Measurements from ENCODE around the gene GGT6.

GGT6 gene

DNA sequence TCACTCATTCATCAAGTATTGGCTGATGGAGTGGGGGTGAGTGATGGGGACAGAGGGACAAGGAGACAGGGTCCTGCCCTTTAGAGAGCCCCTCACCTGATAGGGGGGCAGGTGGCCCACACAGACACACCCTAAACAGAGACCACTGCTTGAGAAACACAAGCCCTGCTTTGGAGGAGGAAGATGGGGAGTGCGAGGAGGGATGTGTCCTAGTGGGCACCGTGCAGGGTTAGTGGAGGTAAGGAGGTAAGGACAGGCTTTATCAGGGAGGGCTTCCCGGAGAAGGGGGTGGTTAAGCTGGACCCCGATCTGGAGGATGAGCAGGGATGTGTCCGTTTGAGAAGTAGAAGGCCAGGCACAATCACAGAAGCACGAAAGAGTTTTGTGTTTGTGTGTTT is 15.8 kb upstream of the GGT6 start:
- no peak for DNase-seq (ENCODE audit: low read depth)
- TF ChIP-seq, protein P1, sequence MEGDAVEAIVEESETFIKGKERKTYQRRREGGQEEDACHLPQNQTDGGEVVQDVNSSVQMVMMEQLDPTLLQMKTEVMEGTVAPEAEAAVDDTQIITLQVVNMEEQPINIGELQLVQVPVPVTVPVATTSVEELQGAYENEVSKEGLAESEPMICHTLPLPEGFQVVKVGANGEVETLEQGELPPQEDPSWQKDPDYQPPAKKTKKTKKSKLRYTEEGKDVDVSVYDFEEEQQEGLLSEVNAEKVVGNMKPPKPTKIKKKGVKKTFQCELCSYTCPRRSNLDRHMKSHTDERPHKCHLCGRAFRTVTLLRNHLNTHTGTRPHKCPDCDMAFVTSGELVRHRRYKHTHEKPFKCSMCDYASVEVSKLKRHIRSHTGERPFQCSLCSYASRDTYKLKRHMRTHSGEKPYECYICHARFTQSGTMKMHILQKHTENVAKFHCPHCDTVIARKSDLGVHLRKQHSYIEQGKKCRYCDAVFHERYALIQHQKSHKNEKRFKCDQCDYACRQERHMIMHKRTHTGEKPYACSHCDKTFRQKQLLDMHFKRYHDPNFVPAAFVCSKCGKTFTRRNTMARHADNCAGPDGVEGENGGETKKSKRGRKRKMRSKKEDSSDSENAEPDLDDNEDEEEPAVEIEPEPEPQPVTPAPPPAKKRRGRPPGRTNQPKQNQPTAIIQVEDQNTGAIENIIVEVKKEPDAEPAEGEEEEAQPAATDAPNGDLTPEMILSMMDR (conservative IDR thresholded peaks at IDR 0.05; ENCODE audit: low read depth, low read length) = no peak
- H3K4me3 ChIP-seq (ENCODE audit: low read depth, low read length) = no peak overlapping the region

DNA sequence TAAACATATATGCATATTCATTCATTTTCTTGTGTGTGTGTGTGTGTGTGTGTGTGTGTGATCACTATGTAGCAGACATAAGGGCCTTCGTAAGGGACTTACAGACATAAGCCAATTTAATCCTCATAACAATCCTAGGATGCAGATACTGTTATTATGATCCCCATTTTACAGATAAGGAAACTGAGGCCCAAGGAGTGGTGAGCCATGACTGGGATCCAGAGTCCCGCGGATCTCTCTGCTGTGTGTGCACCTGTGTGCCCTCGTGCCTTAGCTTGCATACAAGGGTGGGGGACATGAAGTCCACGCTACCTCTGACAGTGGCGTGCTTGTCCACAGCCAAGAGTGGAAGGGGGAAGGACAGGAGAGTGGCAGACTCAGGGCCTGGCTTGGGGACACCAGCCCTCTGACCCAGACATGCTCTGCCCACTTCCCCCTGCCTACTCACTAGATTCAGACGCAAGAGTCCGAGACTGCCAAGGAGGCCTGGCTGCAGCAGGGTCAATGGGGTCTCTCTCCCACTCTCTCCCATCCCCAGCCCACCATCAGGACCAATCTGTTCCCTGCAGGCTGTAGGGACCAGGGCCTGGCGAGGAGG is 14.2 kb upstream of the GGT6 start:
- TF ChIP-seq, protein P1 (conservative IDR thresholded peaks at IDR 0.05; ENCODE audit: low read depth, low read length) = no peak
- no peak overlapping the region for H3K4me3 ChIP-seq (ENCODE audit: low read depth, low read length)
- no peak for DNase-seq (ENCODE audit: low read depth)

DNA sequence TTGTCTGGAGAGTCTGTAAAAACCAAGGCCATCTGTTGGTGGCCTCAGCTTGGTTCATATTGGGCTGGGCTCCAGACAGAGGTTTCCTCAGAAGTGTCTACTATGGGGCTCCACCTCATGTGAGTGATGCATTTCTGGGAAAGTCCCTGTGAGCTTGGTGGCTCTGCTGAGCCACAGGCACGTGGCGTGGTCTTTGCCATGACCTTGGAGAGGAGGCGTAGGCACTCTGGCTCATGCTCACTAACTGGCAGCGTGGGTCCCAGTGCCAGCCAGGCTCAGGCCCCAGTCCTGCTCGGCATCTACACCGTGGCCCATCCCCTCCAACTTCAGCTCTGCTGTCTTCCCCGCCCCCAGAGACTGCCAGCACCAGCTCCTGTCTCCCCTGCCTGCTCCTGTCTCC is 13.3 kb upstream of the GGT6 start:
- TF ChIP-seq, protein P1 (conservative IDR thresholded peaks at IDR 0.05; ENCODE audit: low read depth, low read length) = no peak
- no peak for DNase-seq (ENCODE audit: low read depth)
- no peak overlapping the region for H3K4me3 ChIP-seq (ENCODE audit: low read depth, low read length)

DNA sequence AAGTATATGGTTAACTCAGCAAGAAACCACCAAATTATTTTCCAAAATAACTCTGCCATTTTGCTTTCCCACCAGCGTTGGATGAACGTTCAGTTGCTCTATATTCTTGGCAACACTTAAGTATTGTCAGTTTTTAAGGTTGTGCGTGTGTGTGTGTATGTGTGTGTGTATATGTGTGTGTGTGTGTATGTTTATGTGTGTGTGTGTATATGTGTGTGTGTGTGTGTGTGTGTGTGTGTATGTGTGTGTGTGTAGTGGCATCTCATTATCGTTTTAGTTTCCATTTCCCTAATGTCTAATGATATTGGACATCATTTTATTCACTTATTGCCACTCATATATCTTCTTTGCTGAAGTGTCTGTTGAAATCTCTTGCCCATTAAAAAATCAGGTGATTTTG is 12.7 kb upstream of the GGT6 start:
- H3K4me3 ChIP-seq (ENCODE audit: low read depth, low read length) = no peak overlapping the region
- TF ChIP-seq, protein P1 (conservative IDR thresholded peaks at IDR 0.05; ENCODE audit: low read depth, low read length) = no peak
- no peak for DNase-seq (ENCODE audit: low read depth)

DNA sequence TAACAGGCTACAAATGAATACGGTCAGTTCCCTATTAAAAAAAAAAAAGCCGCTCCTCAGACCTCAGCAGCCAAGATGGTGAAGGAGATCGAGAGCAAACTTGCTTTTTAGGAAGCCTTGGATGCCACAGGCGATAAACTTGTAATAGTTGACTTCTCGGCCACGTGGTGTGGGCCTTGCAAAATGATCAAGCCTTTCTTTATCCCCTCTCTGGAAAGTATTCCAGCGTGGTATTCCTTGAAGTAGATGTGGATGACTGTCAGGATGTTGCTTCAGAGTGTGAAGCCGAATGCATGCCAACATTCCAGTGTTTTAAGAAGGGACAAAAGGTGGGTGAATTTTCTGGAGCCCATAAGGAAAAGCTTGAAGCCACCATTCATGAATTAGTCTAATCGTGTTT is 11.8 kb upstream of the GGT6 start:
- TF ChIP-seq, protein P1 (conservative IDR thresholded peaks at IDR 0.05; ENCODE audit: low read depth, low read length) = no peak
- DNase-seq (ENCODE audit: low read depth) = no peak
- no peak overlapping the region for H3K4me3 ChIP-seq (ENCODE audit: low read depth, low read length)

DNA sequence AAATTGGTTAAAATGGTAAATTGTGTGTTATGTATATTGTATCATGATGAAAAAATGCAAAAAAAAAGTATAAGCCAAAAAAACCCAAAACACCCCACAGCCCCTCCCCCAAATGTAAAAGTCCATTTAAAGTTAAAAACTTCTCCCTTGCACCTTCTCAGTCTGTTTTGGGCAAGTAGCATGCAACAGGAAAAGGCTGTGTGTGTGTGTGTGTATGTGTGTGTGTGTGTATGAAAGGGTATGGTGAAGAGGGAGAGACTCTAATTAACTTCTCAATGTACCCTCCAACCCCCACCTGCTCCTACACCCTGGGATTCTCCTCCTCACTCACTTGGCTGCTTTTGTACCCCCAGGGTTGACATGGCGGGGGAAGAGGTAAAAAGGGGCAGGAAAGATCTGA is 9.2 kb upstream of the GGT6 start:
- TF ChIP-seq, protein P1 (conservative IDR thresholded peaks at IDR 0.05; ENCODE audit: low read depth, low read length) = no peak

DNA sequence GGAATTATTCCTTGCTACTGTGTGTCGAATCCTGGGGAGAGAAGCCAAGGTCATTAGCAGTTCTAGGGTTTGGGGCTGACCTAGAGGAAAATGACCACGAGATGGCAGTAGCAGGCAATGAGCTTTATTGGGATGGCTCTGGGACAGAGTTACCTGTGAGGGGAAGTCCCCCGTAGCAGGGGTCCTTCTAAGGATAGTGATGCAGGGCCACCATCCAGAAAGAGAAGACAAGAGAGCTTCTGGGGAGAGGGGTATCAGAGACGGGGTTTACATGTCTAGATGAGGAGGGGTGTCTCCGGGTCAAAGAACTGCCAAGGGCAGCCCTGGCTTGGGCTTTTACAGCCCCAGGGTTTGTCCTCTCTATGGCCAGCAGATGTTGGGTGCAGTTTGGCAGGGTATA is 6.4 kb upstream of the GGT6 start:
- DNase-seq (ENCODE audit: low read depth) = peak; percentile 66
- TF ChIP-seq, protein P1 (conservative IDR thresholded peaks at IDR 0.05; ENCODE audit: low read depth, low read length) = peak; percentile 87
- no peak overlapping the region for H3K4me3 ChIP-seq (ENCODE audit: low read depth, low read length)

More for the DNA sequence above, 9.2 kb upstream of the GGT6 start:
- no peak for DNase-seq (ENCODE audit: low read depth)
- no peak overlapping the region for H3K4me3 ChIP-seq (ENCODE audit: low read depth, low read length)
